ENCODE data around the gene SLC27A2.

- TF ChIP-seq YY1 (IDR thresholded peaks at IDR 0.05; ENCODE audit: insufficient read depth, insufficient read length) (no peak), ZNF274 (IDR thresholded peaks at IDR 0.05; ENCODE audit: low read depth, low read length) (no peak)
Measured at GRCh38 chr15:50257332-50257731, 75.3 kb downstream of the SLC27A2 start.
